Endodermal cell (in vitro differentiated cells): ENCODE results near the gene GPSM1. TPM values are rescaled to one million over a fixed set of nuclear protein-coding genes. Genes with fewer than 3 reads are reported as not detected.
A peak's percentile ranks its signal among the peaks of the same experiment; 100 is the strongest.

Experiments
- DNase-seq: peaks from one replicate; pipeline ENCODE4 v3.0.0-alpha.2; 2017
- H3K27ac ChIP-seq: 2 replicates; pipeline ENCODE4 v1.5.1; 2013; ENCODE audit warnings: mild to moderate bottlenecking, low read depth, low read length, moderate library complexity
- H3K27me3 ChIP-seq: 2 replicates; pipeline ENCODE4 v1.6.1; 2013; ENCODE audit warnings: mild to moderate bottlenecking, low read length, moderate library complexity; ENCODE audit not compliant: insufficient read depth, control insufficient read depth, poor library complexity, severe bottlenecking
- H3K36me3 ChIP-seq: 2 replicates; pipeline ENCODE4 v1.7.0; 2013; ENCODE audit warnings: mild to moderate bottlenecking, low read length, moderate library complexity; ENCODE audit not compliant: control insufficient read depth, insufficient read depth
- H3K4me1 ChIP-seq: one replicate; pipeline ENCODE4 v1.7.0; 2013; ENCODE audit warnings: low read length; ENCODE audit not compliant: control insufficient read depth, insufficient read depth
- H3K4me3 ChIP-seq: 2 replicates; pipeline ENCODE4 v1.5.1; 2013; ENCODE audit warnings: mild to moderate bottlenecking, low read length, moderate library complexity
- H3K9ac ChIP-seq: 2 replicates; pipeline ENCODE4 v1.6.1; 2013; ENCODE audit warnings: mild to moderate bottlenecking, low read length, moderate library complexity; ENCODE audit not compliant: poor library complexity, severe bottlenecking; ENCODE audit errors: extremely low read depth
- H3K9me3 ChIP-seq: 2 replicates; pipeline ENCODE4 v1.6.1; 2013; ENCODE audit warnings: mild to moderate bottlenecking, low read length, moderate library complexity; ENCODE audit not compliant: control insufficient read depth
- H3K27ac Mint-ChIP-seq: 2 replicates; pipeline ENCODE4 v1.8.0; 2020; ENCODE audit warnings: mixed read lengths
- H3K27me3 Mint-ChIP-seq: 2 replicates; pipeline ENCODE4 v1.8.0; 2021; ENCODE audit warnings: mild to moderate bottlenecking, mixed read lengths; ENCODE audit not compliant: insufficient read depth
- H3K36me3 Mint-ChIP-seq: 2 replicates; pipeline ENCODE4 v1.8.0; 2020; ENCODE audit warnings: low read depth, mixed read lengths
- H3K4me1 Mint-ChIP-seq: 2 replicates; pipeline ENCODE4 v1.8.0; 2020; ENCODE audit warnings: mixed read lengths
- H3K4me3 Mint-ChIP-seq: 2 replicates; pipeline ENCODE4 v1.8.0; 2020; ENCODE audit warnings: mild to moderate bottlenecking, moderate library complexity, mixed read lengths
- H3K9me3 Mint-ChIP-seq: 2 replicates; pipeline ENCODE4 v1.8.0; 2020; ENCODE audit warnings: mild to moderate bottlenecking, mixed read lengths
- WGBS, 2 experiments: methylation state at CpG; one replicate each; pipeline versions ENCODE4 v1.1.5 to v1.1.7; 2013; ENCODE audit warnings: missing lambda C conversion rate in 2 of 2, mixed read lengths in 1 of 2; ENCODE audit not compliant: insufficient coverage in 1 of 2, insufficient read length in 1 of 2; 5-methylcytosine and 5-hydroxymethylcytosine counted together
- total RNA-seq, 2 donors: library from RNA; stranded (reverse); fragmentation: NEBNext Ultra II Directional in 1 of 2; extraction: Animal tissue kit (Norgen Biotek cat#: 25700) in 1 of 2; gene quantifications; 2 replicates in 1 of 2; 3 replicates in 1 of 2; pipeline ENCODE4 v1.2.1, GENCODE V29; 2021
- TF ChIP-seq, protein P1 (sequence below): fragments of 200-600 bp; sonication (generic); conservative IDR thresholded peaks from 2 replicates; pipeline ENCODE4 v1.5.0; 2021; ENCODE audit warnings: antibody characterized with exemption, mild to moderate bottlenecking

The GPSM1 gene
- total RNA-seq, 2 donors from 2014 or later: 37.2 to 38.6 TPM

- Histone ChIP-seq H3K27me3 (no peaks in the 10 kb centered on the region), H3K36me3 (no peaks in the 10 kb centered on the region), H3K9ac (no peak overlapping the region), H3K9me3 (peaks cover 11% of the 10 kb centered on the region), H3K4me1 (no peaks in the 10 kb centered on the region), H3K4me3 (no peak overlapping the region), H3K27ac (no peak overlapping the region)
- TF ChIP-seq, protein P1, sequence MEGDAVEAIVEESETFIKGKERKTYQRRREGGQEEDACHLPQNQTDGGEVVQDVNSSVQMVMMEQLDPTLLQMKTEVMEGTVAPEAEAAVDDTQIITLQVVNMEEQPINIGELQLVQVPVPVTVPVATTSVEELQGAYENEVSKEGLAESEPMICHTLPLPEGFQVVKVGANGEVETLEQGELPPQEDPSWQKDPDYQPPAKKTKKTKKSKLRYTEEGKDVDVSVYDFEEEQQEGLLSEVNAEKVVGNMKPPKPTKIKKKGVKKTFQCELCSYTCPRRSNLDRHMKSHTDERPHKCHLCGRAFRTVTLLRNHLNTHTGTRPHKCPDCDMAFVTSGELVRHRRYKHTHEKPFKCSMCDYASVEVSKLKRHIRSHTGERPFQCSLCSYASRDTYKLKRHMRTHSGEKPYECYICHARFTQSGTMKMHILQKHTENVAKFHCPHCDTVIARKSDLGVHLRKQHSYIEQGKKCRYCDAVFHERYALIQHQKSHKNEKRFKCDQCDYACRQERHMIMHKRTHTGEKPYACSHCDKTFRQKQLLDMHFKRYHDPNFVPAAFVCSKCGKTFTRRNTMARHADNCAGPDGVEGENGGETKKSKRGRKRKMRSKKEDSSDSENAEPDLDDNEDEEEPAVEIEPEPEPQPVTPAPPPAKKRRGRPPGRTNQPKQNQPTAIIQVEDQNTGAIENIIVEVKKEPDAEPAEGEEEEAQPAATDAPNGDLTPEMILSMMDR: no peak
- Mint-ChIP-seq H3K36me3 (no peaks in the 10 kb centered on the region), H3K27me3 (no peaks in the 10 kb centered on the region), H3K9me3 (peaks cover 25% of the 10 kb centered on the region), H3K4me3 (no peak overlapping the region), H3K27ac (no peak overlapping the region), H3K4me1 (no peaks in the 10 kb centered on the region)
- 93 to 96% methylated on average over 5 to 10 of the region's 10 CpGs for WGBS, 2 experiments
- no peak for DNase-seq
Observed at GRCh38 chr9:136312009-136312375, 15.3 kb upstream of the GPSM1 start.

- Histone ChIP-seq H3K27ac (no peak overlapping the region), H3K27me3 (no peaks in the 10 kb centered on the region), H3K4me3 (no peak overlapping the region), H3K4me1 (no peaks in the 10 kb centered on the region), H3K36me3 (no peaks in the 10 kb centered on the region), H3K9ac (no peak overlapping the region), H3K9me3 (peaks cover 11% of the 10 kb centered on the region)
- WGBS, 2 experiments: 87 to 90% methylated on average over 6 to 12 of the region's 12 CpGs
- no peaks in the 10 kb centered on the region for H3K4me1 Mint-ChIP-seq
- H3K9me3 Mint-ChIP-seq: peaks cover 25% of the 10 kb centered on the region
- H3K27ac Mint-ChIP-seq: no peak overlapping the region
- TF ChIP-seq, protein P1: peak; percentile 67
- no peaks in the 10 kb centered on the region for H3K36me3 Mint-ChIP-seq
- H3K27me3 Mint-ChIP-seq: no peaks in the 10 kb centered on the region
- H3K4me3 Mint-ChIP-seq: no peak overlapping the region
- no peak for DNase-seq
Observed at GRCh38 chr9:136312436-136312835, 14.9 kb upstream of the GPSM1 start.

DNA sequence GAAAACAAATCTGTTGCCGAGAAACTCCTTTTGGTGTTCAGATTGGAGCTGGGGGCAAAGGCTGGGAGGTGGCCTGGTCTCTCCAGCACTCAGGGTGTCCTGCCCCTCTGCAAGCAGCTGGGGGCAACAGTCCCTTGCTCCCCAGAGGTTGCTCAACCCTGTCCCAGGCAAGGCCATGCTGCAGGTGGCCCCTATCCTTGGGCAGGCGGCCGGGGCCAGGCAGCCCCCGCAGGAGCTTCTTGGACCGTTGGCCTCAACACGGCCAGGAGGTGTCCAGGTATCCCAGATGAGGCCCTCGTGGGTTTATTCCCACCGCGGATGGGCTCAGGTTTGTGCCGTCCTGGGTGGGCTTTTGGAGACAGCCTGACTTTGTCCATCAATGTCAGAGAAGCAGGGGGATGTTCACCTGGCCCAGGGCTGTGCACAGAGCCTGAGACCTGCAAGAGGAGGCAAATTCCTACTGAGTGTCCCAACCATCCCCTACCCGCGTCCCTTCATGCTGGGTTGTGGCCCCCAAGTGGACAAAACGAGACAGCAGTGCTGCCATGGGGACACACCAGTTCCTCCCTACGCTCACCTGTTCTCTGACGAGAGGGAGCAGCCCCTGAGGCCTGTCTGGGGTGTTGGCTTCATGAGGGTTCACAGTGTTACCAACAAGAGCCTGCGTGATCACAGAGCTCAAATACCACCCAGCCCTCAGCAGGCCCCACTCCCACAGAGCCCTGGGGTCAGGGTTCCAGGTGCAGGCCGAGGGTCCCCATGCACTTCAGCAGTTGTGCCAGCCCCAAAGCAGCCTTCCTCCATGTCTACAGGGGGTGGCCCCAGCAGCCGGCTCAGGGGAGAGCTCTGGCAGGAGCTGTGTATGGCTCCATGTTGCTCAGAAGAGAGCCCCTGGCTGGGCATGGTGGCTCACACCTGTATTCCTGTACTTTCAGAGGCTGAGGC is 14.0 kb upstream of the GPSM1 start:
- H3K4me3 Mint-ChIP-seq: no peak overlapping the region
- DNase-seq: no peak
- no peaks in the 10 kb centered on the region for H3K27me3 Mint-ChIP-seq
- H3K4me1 Mint-ChIP-seq: no peaks in the 10 kb centered on the region
- Histone ChIP-seq H3K27ac (no peak overlapping the region), H3K9me3 (peaks cover 11% of the 10 kb centered on the region), H3K9ac (no peak overlapping the region), H3K4me1 (no peaks in the 10 kb centered on the region), H3K27me3 (no peaks in the 10 kb centered on the region), H3K4me3 (no peak overlapping the region), H3K36me3 (no peaks in the 10 kb centered on the region)
- no peak overlapping the region for H3K27ac Mint-ChIP-seq
- no peaks in the 10 kb centered on the region for H3K36me3 Mint-ChIP-seq
- 90 to 91% methylated on average over 12 to 18 of the region's 18 CpGs for WGBS, 2 experiments
- TF ChIP-seq, protein P1: peak; percentile 29
- peaks cover 25% of the 10 kb centered on the region for H3K9me3 Mint-ChIP-seq
